MCF 10A (cell line): ENCODE data around the gene EIF3M. TPM values are rescaled to one million over a fixed set of nuclear protein-coding genes. Genes with fewer than 3 reads are reported as not detected.
"Not testable (repeated sequence)": the region's sequence is repeated elsewhere in the genome, so short reads cannot be mapped to it uniquely, and the experiment has no call there.

Experiments used
- BruUV-seq: library from RNA; stranded (reverse); fragments of 400-500 nt; replicated peaks from 2 replicates; lab custom pipeline; 2021; lab: Mats Ljungman, UMichigan
- CTCF ChIA-PET: fragments of 300-600 bp; sonication (Branson Sonifier 250); formaldehyde crosslinking; extraction: SDS; loops from one replicate; lab custom pipeline; 2021; ENCODE audit warnings: antibody characterized with exemption, inconsistent platforms; lab: Yijun Ruan, JAX
- POLR2A ChIA-PET: fragments of 300-600, 350-650 bp; sonication (Branson Sonifier 250); formaldehyde crosslinking; extraction: SDS; loops from one replicate; lab custom pipeline; 2020; ENCODE audit warnings: antibody characterized with exemption, inconsistent platforms; lab: Yijun Ruan, JAX
- DNase-seq: peaks from one replicate; pipeline ENCODE4 v3.0.0-alpha.2; 2018; ENCODE audit not compliant: unreplicated experiment
- H3K27ac Mint-ChIP-seq: one replicate; pipeline ENCODE4 v1.8.0; 2022; ENCODE audit warnings: mild to moderate bottlenecking, low read depth, mixed read lengths; ENCODE audit not compliant: unreplicated experiment
- H3K27me3 Mint-ChIP-seq: one replicate; pipeline ENCODE4 v1.8.0; 2022; ENCODE audit warnings: mixed read lengths; ENCODE audit not compliant: insufficient read depth, unreplicated experiment
- H3K36me3 Mint-ChIP-seq: one replicate; pipeline ENCODE4 v1.8.0; 2022; ENCODE audit warnings: mild to moderate bottlenecking, moderate library complexity, mixed read lengths; ENCODE audit not compliant: insufficient read depth, unreplicated experiment
- H3K4me1 Mint-ChIP-seq: one replicate; pipeline ENCODE4 v1.8.0; 2022; ENCODE audit warnings: mixed read lengths; ENCODE audit not compliant: insufficient read depth, unreplicated experiment
- H3K4me3 Mint-ChIP-seq: one replicate; pipeline ENCODE4 v1.8.0; 2022; ENCODE audit warnings: mild to moderate bottlenecking, moderate library complexity, mixed read lengths; ENCODE audit not compliant: unreplicated experiment
- H3K9me3 Mint-ChIP-seq: one replicate; pipeline ENCODE4 v1.8.0; 2022; ENCODE audit warnings: mixed read lengths; ENCODE audit not compliant: unreplicated experiment
- intact Hi-C: fragments of 100-400 bp; cut with micrococcal nuclease; formaldehyde crosslinking; loops from 2 replicates; pipeline ENCODE4 v1.14.1; 2022
- total RNA-seq: library from RNA; stranded (reverse); gene quantifications from 2 replicates; pipeline ENCODE4 v1.2.3, GENCODE V29; 2022
- TF ChIP-seq, protein P1 (sequence below): fragments of 200-600 bp; IDR thresholded peaks from one replicate; pipeline ENCODE4 v1.8.0; 2022; ENCODE audit warnings: antibody characterized with exemption, mild to moderate bottlenecking; ENCODE audit not compliant: unreplicated experiment

Gene EIF3M
- total RNA-seq, 1 experiment from 2014 or later: 443 TPM

GRCh38 chr11:32597921-32598320 is 14.3 kb downstream of the EIF3M start:
- ChIA-PET POLR2A (interaction anchor here (1.6 to 1.8 kb wide), 2 partner anchors 11 to 14 kb away, joined by 4 to 7 read pairs; partner anchors contain the start of gene EIF3M), CTCF (interaction anchor here (0.6 kb wide), 1 partner anchor 12 kb away, joined by 4 read pairs; no protein-coding TSS in a partner anchor)
- Mint-ChIP-seq H3K4me3 (no peak overlapping the region), H3K9me3 (no peaks in the 10 kb centered on the region), H3K27ac (no peak overlapping the region), H3K4me1 (no peaks in the 10 kb centered on the region), H3K36me3 (peaks cover 86% of the 10 kb centered on the region), H3K27me3 (no peaks in the 10 kb centered on the region)
- DNase-seq: no peak
- BruUV-seq: no TSS peak
- intact Hi-C loops: no loop called here
- TF ChIP-seq, protein P1, sequence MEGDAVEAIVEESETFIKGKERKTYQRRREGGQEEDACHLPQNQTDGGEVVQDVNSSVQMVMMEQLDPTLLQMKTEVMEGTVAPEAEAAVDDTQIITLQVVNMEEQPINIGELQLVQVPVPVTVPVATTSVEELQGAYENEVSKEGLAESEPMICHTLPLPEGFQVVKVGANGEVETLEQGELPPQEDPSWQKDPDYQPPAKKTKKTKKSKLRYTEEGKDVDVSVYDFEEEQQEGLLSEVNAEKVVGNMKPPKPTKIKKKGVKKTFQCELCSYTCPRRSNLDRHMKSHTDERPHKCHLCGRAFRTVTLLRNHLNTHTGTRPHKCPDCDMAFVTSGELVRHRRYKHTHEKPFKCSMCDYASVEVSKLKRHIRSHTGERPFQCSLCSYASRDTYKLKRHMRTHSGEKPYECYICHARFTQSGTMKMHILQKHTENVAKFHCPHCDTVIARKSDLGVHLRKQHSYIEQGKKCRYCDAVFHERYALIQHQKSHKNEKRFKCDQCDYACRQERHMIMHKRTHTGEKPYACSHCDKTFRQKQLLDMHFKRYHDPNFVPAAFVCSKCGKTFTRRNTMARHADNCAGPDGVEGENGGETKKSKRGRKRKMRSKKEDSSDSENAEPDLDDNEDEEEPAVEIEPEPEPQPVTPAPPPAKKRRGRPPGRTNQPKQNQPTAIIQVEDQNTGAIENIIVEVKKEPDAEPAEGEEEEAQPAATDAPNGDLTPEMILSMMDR: no peak

GRCh38 chr11:32602657-32603415 is 19.2 kb downstream of the EIF3M start:
- ChIA-PET POLR2A (no interaction called here), CTCF (no interaction called here)
- Mint-ChIP-seq H3K27ac (peak overlapping the region; percentile 25), H3K9me3 (no peaks in the 10 kb centered on the region), H3K27me3 (no peaks in the 10 kb centered on the region), H3K36me3 (peaks cover 73% of the 10 kb centered on the region), H3K4me3 (no peak overlapping the region), H3K4me1 (no peaks in the 10 kb centered on the region)
- BruUV-seq: no TSS peak
- DNase-seq: no peak
- TF ChIP-seq, protein P1: no peak
- intact Hi-C loops: no loop called here

GRCh38 chr11:32606220-32606619 is 22.6 kb downstream of the EIF3M start:
- CTCF ChIA-PET: no interaction called here
- H3K9me3 Mint-ChIP-seq: peaks cover 7% of the 10 kb centered on the region

DNA sequence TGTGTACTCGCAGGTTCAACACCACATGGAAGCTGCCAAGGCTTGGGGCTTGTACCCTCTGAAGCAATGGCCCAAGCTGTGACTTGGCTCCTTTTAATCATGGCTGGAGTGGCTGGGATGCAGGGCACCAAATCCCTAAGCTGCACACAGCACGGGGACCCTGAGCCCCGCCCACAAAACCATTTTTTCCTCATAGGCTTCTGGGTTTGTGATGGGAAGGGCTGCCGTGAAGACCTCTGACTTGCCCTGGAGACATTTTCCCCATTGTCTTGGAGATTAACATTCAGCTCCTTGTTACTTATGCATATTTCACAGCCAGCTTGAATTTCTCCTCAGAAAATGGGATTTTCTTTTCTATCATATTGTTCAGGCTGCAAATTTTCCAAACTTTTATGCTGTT is 25.2 kb downstream of the EIF3M start:
- H3K27me3 Mint-ChIP-seq, intact Hi-C loops, POLR2A ChIA-PET, DNase-seq, BruUV-seq, H3K9me3 Mint-ChIP-seq, H3K4me3 Mint-ChIP-seq, H3K27ac Mint-ChIP-seq, H3K4me1 Mint-ChIP-seq: not testable (repeated sequence)
- H3K36me3 Mint-ChIP-seq: peaks cover 35% of the 10 kb centered on the region
- CTCF ChIA-PET: interaction anchor here (0.6 kb wide), 1 partner anchor 22 kb away, joined by 3 read pairs; no protein-coding TSS in a partner anchor

More at GRCh38 chr11:32606220-32606619, 22.6 kb downstream of the EIF3M start:
- H3K36me3 Mint-ChIP-seq: peaks cover 60% of the 10 kb centered on the region
- POLR2A ChIA-PET: interaction anchor here (0.5 to 1.1 kb wide), 3 partner anchors 9 to 437 kb away, joined by 3 read pairs; no protein-coding TSS in a partner anchor
- H3K27me3 Mint-ChIP-seq: no peaks in the 10 kb centered on the region
- H3K4me3 Mint-ChIP-seq: no peak overlapping the region
- no TSS peak for BruUV-seq
- intact Hi-C loops: no loop called here
- DNase-seq: no peak
- TF ChIP-seq, protein P1: no peak
- H3K27ac Mint-ChIP-seq: no peak overlapping the region
- no peaks in the 10 kb centered on the region for H3K4me1 Mint-ChIP-seq
